A549 treated with ZK216348 at 1 μM for 4 hours (cell line): Measurements from ENCODE around the gene DQX1. TPM values are rescaled to one million over a fixed set of nuclear protein-coding genes. Genes with fewer than 3 reads are reported as not detected.

Experiments used
- total RNA-seq: library from RNA; stranded (reverse); fragments of 200-300 nt; extraction: Qiagen RNA extraction; gene quantifications from 5 replicates; pipeline ENCODE4 v1.2.3, GENCODE V29; 2022; ENCODE audit warnings: low read depth

The DQX1 gene, protein sequence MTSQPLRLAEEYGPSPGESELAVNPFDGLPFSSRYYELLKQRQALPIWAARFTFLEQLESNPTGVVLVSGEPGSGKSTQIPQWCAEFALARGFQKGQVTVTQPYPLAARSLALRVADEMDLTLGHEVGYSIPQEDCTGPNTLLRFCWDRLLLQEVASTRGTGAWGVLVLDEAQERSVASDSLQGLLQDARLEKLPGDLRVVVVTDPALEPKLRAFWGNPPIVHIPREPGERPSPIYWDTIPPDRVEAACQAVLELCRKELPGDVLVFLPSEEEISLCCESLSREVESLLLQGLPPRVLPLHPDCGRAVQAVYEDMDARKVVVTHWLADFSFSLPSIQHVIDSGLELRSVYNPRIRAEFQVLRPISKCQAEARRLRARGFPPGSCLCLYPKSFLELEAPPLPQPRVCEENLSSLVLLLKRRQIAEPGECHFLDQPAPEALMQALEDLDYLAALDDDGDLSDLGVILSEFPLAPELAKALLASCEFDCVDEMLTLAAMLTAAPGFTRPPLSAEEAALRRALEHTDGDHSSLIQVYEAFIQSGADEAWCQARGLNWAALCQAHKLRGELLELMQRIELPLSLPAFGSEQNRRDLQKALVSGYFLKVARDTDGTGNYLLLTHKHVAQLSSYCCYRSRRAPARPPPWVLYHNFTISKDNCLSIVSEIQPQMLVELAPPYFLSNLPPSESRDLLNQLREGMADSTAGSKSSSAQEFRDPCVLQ
- 0.09 to 0.49 TPM (median 0.20 TPM) in 3 of 5 replicates, not detected in the others for total RNA-seq

GRCh38 chr2:74525717-74526648, at the start of gene DQX1:
Gene DQX1, minus strand, starts transcription at chr2:74526231. Its CDS starts 502 bp downstream, at chr2:74525729.

GRCh38 chr2:74553892-74554819, 28.1 kb upstream of the DQX1 start, which contains the start of the genes DOK1 and LOXL3:
Gene DOK1, plus strand, starts transcription at chr2:74554720. Its CDS starts 35 bp downstream, at chr2:74554755.
Gene LOXL3, minus strand, starts transcription at chr2:74553942. Its CDS starts 1,308 bp downstream, at chr2:74552634.

GRCh38 chr2:74529357-74530238, 3.6 kb upstream of the DQX1 start, which contains the start of the genes AUP1 and HTRA2:
Gene AUP1, minus strand, starts transcription at chr2:74529706. Its CDS starts 77 bp downstream, at chr2:74529629.
Gene HTRA2, plus strand, starts transcription at chr2:74529933. Its CDS starts 74 bp downstream, at chr2:74530007.

GRCh38 chr2:74514368-74515270, 11.4 kb downstream of the DQX1 start, which contains the start of gene TLX2:
Gene TLX2, plus strand, starts transcription at chr2:74514450. Its CDS starts 357 bp downstream, at chr2:74514807.

GRCh38 chr2:74507145-74507925, 18.7 kb downstream of the DQX1 start, which contains the start of gene PCGF1:
Gene PCGF1, minus strand, starts transcription at chr2:74507695. Its CDS starts 27 bp downstream, at chr2:74507668.

DNA sequence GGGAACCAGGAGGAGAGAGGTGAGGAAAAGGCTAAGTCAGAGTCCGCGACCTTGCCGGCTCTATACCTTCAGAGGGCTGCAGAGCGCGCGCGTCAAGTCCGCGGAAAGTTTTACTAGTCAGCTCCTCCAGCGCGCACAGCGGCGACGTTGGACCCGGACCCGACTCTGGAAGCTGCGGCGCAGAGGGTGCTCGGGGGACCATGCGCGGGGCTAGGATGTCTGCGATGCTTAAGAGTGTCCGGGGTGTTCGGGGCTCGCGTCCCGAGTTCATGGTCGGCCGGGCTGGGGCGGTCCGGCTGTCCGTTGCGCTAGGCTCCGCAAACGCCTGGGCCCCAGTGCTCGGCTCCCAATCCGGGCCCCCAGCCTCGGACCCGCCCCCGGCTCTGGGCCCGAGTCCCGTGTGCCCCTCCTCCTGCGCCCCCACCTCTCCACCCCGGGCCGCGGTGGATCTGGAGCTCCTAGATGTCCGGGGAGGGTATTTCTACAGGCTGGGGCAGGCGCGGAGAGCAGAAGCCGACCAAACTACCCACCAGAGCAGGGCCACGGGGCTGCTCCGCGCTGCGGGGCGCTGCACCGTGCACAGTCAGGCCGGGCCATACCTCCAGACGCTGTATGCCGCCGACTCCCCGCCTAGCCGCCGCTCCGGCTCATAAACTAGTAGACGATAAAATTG, 26.6 kb downstream of the DQX1 start, which contains the start of gene LBX2:
Gene LBX2, minus strand, starts transcription at position 337 of the 673 bp plus-strand sequence. Its CDS starts 66 bp downstream, at position 271.

DNA sequence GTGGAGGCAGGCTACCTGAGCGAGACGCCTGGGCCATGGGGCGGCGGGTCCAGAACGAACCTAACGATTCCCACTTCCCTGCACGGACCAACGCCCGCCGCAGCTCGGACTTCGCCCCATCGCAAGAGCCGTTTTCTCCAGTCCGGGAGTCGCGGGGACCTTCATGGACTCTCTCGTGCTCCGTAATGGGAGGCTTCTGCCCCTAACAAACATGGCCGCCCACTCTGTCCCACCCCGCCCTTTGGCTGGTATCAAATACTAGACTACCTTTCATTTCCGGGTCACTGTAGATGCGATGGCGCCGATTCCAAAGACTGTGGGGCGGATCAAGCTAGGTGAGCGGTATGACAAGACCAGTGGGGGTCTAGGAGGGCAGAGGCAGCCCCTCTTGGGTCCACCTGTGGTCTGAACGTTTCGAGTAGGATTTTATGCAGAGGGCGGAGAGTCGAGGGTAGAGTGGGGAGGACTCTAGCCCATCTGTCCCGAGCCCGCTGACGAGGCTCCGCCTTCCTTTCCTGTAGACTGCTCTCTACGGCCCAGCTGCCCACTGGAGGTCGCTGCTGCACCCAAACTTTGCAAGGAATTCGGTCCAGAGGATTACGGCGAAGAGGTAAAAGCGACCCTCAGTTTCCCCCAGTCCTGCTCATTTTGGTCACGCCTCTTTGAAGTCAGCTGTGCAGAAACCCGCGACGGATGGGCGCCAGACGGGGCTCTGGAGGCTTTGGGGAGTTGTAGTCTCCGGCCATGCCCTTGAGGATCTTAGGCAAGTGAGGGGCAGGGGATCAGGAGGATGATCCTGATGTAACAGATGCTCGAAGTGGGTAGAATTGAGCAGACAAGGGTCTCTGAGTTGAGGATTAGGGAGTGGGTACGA, 43.0 kb downstream of the DQX1 start, which contains the start of the genes CCDC142 and TTC31:
Gene CCDC142, minus strand, starts transcription at position 198 of the 874 bp plus-strand sequence. Its CDS starts 161 bp downstream, at position 37.
Gene TTC31, plus strand, starts transcription at position 281 of the 874 bp plus-strand sequence. Its CDS starts 15 bp downstream, at position 296.

DNA sequence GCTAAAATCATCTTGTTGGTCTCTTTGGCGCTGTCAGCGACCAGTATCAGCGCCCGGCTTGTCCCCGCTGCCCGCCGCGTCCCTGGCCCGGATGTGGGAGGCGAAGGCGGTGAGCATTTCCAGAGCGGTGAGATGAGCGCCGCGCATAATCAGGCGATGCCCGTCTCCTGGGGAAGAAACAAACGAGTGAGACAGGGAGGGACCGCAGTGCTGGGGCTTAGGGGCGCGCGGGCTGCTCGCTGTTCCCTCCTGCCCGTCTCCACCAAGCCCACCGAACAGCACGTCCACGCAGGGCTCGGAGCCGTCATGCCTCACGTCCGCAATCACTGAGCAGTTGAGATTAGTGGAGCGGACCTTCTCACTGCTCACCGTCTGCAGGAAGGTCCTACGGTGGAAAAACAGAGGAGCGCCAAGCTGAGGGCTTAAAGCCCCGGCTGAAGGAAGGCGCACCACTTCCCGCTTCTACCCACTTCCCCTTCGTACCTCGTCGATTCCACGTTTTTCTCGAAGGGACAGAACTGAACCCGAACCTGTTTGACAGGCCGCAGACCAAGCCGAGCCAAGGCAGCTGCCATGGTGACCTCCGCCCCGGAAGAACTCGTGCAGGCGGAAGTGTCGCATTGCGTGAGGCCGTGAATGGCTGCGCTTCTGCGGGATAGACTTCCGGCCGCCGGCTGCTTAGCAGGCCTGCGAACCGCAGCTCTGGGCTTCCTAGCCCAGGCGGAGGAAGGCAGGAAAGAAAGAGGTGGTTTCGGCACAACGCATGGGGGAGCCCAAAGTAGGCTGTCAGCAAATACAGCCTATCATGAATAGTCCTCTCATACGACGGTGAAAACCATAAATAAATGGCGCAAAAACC, 53.7 kb downstream of the DQX1 start, which contains the start of gene MRPL53:
Gene MRPL53, minus strand, starts transcription at position 595 of the 859 bp plus-strand sequence. Its CDS starts 20 bp downstream, at position 575.

Other genes starting within 250 kb of the DQX1 start
- gene SLC4A5, start 182.8 kb downstream of the DQX1 start, total RNA-seq, result 0.11 to 0.69 TPM (median 0.63 TPM) in 5 replicates
- 107 to 172 TPM (median 149 TPM) in 5 replicates for gene DCTN1, start 145.9 kb downstream of the DQX1 start, total RNA-seq
- gene C2orf81, start 104.6 kb downstream of the DQX1 start, total RNA-seq, result 2.1 to 3.7 TPM (median 3.0 TPM) in 5 replicates
- 63.6 to 93.1 TPM (median 85.8 TPM) in 5 replicates for gene WDR54, start 104.5 kb downstream of the DQX1 start, total RNA-seq
- 15.5 to 29.0 TPM (median 23.7 TPM) in 5 replicates for gene RTKN, start 84.3 kb downstream of the DQX1 start, total RNA-seq
- gene INO80B, start 71.1 kb downstream of the DQX1 start, total RNA-seq, result 48.5 to 61.5 TPM (median 59.0 TPM) in 5 replicates
- 43.1 to 83.5 TPM (median 81.4 TPM) in 5 replicates for gene WBP1, start 67.8 kb downstream of the DQX1 start, total RNA-seq
- gene MOGS, start 60.8 kb downstream of the DQX1 start, total RNA-seq, result 30.7 to 57.7 TPM (median 50.7 TPM) in 5 replicates
- gene MRPL53, start 53.6 kb downstream of the DQX1 start, total RNA-seq, result 106 to 146 TPM (median 137 TPM) in 5 replicates
- 9.7 to 17.8 TPM (median 13.6 TPM) in 5 replicates for gene CCDC142, start 43.2 kb downstream of the DQX1 start, total RNA-seq
- 13.0 to 21.2 TPM (median 16.6 TPM) in 5 replicates for gene TTC31, start 43.1 kb downstream of the DQX1 start, total RNA-seq
- 2.2 to 4.3 TPM (median 3.3 TPM) in 5 replicates for gene LBX2, start 26.6 kb downstream of the DQX1 start, total RNA-seq
- 28.0 to 41.4 TPM (median 33.8 TPM) in 5 replicates for gene PCGF1, start 18.5 kb downstream of the DQX1 start, total RNA-seq
- 0.15 to 0.74 TPM (median 0.21 TPM) in 5 replicates for gene TLX2, start 11.8 kb downstream of the DQX1 start, total RNA-seq
- gene AUP1, start 3.5 kb upstream of the DQX1 start, total RNA-seq, result 161 to 256 TPM (median 248 TPM) in 5 replicates
- gene HTRA2, start 3.7 kb upstream of the DQX1 start, total RNA-seq, result 24.5 to 44.4 TPM (median 40.0 TPM) in 5 replicates
- 0.27 to 1.1 TPM (median 0.58 TPM) in 5 replicates for gene LOXL3, start 27.7 kb upstream of the DQX1 start, total RNA-seq
- gene DOK1, start 28.5 kb upstream of the DQX1 start, total RNA-seq, result 3.9 to 6.2 TPM (median 4.7 TPM) in 5 replicates
- not detected in 5 replicates for gene M1AP, start 122.1 kb upstream of the DQX1 start, total RNA-seq
- 7.2 to 13.3 TPM (median 10.9 TPM) in 5 replicates for gene SEMA4F, start 128.0 kb upstream of the DQX1 start, total RNA-seq